Smooth muscle cell (in vitro differentiated cells): ENCODE results near the gene ST6GALNAC2. TPM values are rescaled to one million over a fixed set of nuclear protein-coding genes. Genes with fewer than 3 reads are reported as not detected.
A peak's percentile ranks its signal among the peaks of the same experiment; 100 is the strongest.
"Not testable (repeated sequence)": the region's sequence is repeated elsewhere in the genome, so short reads cannot be mapped to it uniquely, and the experiment has no call there.

Experiments
- DNase-seq: peaks from one replicate; lab custom pipeline; 2025; ENCODE audit not compliant: unreplicated experiment; lab: John Stamatoyannopoulos, UW
- H2AFZ ChIP-seq: fragments of 200-600 bp; sonication (generic); 2 replicates; pipeline ENCODE4 v1.6.0; 2016; ENCODE audit warnings: antibody characterized with exemption, low read depth, mild to moderate bottlenecking
- H3F3A ChIP-seq: fragments of 200-600 bp; sonication (generic); 2 replicates; pipeline ENCODE4 v1.6.0; 2017; ENCODE audit warnings: antibody characterized with exemption, low read depth
- H3K27ac ChIP-seq: fragments of 200-600 bp; sonication (generic); 2 replicates; pipeline ENCODE4 v1.5.1; 2016; ENCODE audit warnings: low read depth, mild to moderate bottlenecking
- H3K27me3 ChIP-seq: fragments of 200-600 bp; sonication (generic); 2 replicates; pipeline ENCODE4 v1.6.1; 2016; ENCODE audit warnings: low read depth, mild to moderate bottlenecking
- H3K36me3 ChIP-seq: fragments of 200-600 bp; sonication (generic); 2 replicates; pipeline ENCODE4 v1.5.1; 2016; ENCODE audit warnings: low read depth
- H3K4me1 ChIP-seq: fragments of 200-600 bp; sonication (generic); 2 replicates; pipeline ENCODE4 v1.5.1; 2016; ENCODE audit warnings: low read depth
- H3K4me2 ChIP-seq: fragments of 200-600 bp; sonication (generic); 2 replicates; pipeline ENCODE4 v1.6.0; 2016; ENCODE audit warnings: mild to moderate bottlenecking
- H3K4me3 ChIP-seq: fragments of 200-600 bp; sonication (generic); 2 replicates; pipeline ENCODE4 v1.5.1; 2016; ENCODE audit warnings: mild to moderate bottlenecking
- H3K79me2 ChIP-seq: fragments of 200-600 bp; sonication (generic); 2 replicates; pipeline ENCODE4 v1.6.0; 2016; ENCODE audit warnings: low read depth, mild to moderate bottlenecking
- H3K9ac ChIP-seq: fragments of 200-600 bp; sonication (generic); 2 replicates; pipeline ENCODE4 v1.6.0; 2016; ENCODE audit warnings: low read depth
- H3K9me3 ChIP-seq: fragments of 200-600 bp; sonication (generic); replicated peaks from 2 replicates; pipeline ENCODE4 v1.5.1; 2016; ENCODE audit warnings: low read depth
- H4K20me1 ChIP-seq: fragments of 200-600 bp; sonication (generic); 2 replicates; pipeline ENCODE4 v1.6.0; 2016; ENCODE audit warnings: low read depth
- CTCF ChIP-seq: fragments of 200-600 bp; sonication (generic); IDR thresholded peaks from 2 replicates; pipeline ENCODE4 v1.5.1; 2017; ENCODE audit warnings: borderline replicate concordance, mild to moderate bottlenecking, antibody characterized with exemption; ENCODE audit not compliant: insufficient read depth, poor library complexity, severe bottlenecking
- WGBS: methylation state at CpG from one replicate; pipeline ENCODE4 v1.1.7; 2016; ENCODE audit warnings: low lambda C conversion rate; 5-methylcytosine and 5-hydroxymethylcytosine counted together
- polyA plus RNA-seq: library from polyadenylated mRNA; unstranded; fragments of >200 nt; fragmentation: Nextera tagmentation; extraction: Ambion mirVana; gene quantifications from 2 replicates; pipeline ENCODE4 v1.2.1, GENCODE V29; 2016
- total RNA-seq: library from RNA; depleted of rRNA; stranded (reverse); fragments of >200 nt; gene quantifications from 2 replicates; pipeline ENCODE4 v1.2.3, GENCODE V29; 2014

The ST6GALNAC2 gene
- total and polyA plus RNA-seq, 2 experiments from 2014 or later, result 1.2 to 6.9 TPM

DNA sequence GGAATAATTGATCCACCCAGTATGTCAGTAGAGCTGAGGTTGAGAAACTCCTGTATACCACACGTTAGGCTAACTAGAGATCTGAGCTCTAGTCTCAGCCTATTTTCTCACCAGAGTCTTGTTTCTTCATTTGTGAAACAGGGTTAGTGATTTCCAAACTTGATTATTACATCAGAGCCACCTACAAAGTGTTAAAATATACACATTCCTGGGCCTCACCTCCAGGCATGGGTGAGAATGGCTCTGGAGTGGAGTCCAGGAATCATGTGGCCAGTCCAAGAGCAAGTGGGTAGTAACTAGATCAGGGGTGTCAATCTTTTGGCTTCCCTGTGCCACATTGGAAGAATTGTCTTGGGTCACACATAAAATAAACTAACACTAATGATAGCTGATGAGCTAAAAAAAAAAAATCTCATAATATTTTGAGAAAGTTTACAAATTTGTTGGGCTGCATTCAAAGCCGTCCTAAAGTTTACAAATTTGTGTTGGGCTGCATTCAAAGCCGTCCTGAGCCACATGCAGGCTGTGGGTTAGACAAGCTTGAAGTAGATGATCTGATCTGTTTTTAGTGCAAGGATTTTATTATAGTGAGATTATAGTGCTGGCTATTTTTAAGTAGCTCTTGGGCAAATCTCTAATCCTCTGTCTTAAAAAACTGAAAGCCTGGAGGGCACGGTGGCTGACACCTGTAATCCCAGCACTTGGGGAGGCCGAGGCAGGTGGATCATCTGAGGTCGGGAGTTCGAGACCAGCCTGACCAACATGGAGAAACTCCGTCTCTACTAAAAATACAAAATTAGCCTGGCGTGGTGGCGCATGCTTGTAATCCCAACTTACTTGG, 25.4 kb downstream of the ST6GALNAC2 start:
- no peak overlapping the region for H3K9ac ChIP-seq

GRCh38 chr17:76559460-76559859, 26.2 kb downstream of the ST6GALNAC2 start:
- DNase-seq, H3K4me1 ChIP-seq, H3K9ac ChIP-seq, H3K36me3 ChIP-seq, H2AFZ ChIP-seq, H3K27ac ChIP-seq, H3K9me3 ChIP-seq, H3K27me3 ChIP-seq: not testable (repeated sequence)
- Histone ChIP-seq H3K4me2 (peak overlapping the region; percentile 95), H3K79me2 (peaks cover 37% of the 10 kb centered on the region), H3K4me3 (peak overlapping the region; percentile 68), H4K20me1 (peaks cover 63% of the 10 kb centered on the region), H3F3A (peaks cover 17% of the 10 kb centered on the region)
- WGBS, result 95% methylated on average over 7 of the region's 7 CpGs

More for the DNA sequence above, 25.4 kb downstream of the ST6GALNAC2 start:
- peaks cover 68% of the 10 kb centered on the region for H4K20me1 ChIP-seq
- H3K4me1 ChIP-seq, result peaks cover 8% of the 10 kb centered on the region
- no peaks in the 10 kb centered on the region for H3K9me3 ChIP-seq
- DNase-seq, result no peak
- WGBS, result 86% methylated on average over 10 of the region's 10 CpGs
- H3K27me3 ChIP-seq, result no peaks in the 10 kb centered on the region
- H3K36me3 ChIP-seq, result no peaks in the 10 kb centered on the region
- TF ChIP-seq CTCF, result no peak
- H2AFZ ChIP-seq, result no peak overlapping the region
- peak overlapping the region; percentile 95 for H3K4me2 ChIP-seq
- H3K79me2 ChIP-seq, result peaks cover 37% of the 10 kb centered on the region
- H3K4me3 ChIP-seq, result no peak overlapping the region
- H3K27ac ChIP-seq, result no peak overlapping the region
- H3F3A ChIP-seq, result peaks cover 17% of the 10 kb centered on the region

DNA sequence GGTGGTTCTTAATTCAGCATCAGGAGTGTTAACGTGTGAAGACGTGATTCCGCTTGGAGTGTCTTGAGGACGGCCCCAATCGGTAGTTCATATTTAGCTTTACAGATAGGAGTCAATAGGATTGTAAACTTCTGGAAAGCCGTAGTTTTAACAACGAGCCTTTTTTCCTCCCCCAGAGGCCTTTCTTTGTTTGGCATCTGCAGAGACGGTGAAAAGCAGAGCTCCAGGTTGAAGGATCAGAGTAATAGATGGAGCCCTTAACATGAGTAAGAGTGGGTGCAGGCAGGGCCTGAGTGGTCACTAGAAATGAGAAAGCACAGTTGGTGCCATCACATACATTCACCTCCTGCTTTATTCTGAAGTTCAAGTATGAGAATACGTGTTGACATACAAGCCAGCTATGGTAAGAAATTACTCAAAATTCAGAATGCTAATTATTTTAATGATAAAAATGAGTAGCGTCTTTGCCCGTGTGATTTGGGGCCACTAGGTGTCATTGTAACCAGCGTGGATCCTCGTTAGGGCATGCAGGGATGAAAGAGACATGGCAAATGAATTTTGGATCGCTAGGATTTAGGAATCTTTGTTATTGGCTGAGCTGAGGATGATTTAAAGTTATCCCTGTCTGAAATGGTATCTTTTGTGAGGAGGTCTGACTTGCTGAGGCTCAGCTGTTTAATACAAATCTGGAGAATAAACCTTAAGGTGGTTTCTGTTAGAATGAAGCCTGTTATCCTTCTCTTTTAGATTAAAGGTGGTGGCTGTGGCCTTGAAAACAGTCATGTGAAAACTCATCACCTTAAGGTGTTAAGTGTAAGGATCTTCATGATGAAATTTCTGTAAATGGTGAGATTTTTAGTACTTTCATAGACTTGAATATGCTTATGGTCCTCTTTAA, 27.2 kb downstream of the ST6GALNAC2 start:
- Histone ChIP-seq H3K4me3 (peak overlapping the region; percentile 68), H3K79me2 (peaks cover 37% of the 10 kb centered on the region), H3F3A (peaks cover 17% of the 10 kb centered on the region), H3K27me3 (no peaks in the 10 kb centered on the region), H2AFZ (peak overlapping the region; percentile 81), H3K4me1 (peaks cover 8% of the 10 kb centered on the region), H3K27ac (peak overlapping the region; percentile 80), H3K36me3 (no peaks in the 10 kb centered on the region), H3K4me2 (peak overlapping the region; percentile 95), H3K9ac (peak overlapping the region; percentile 90), H4K20me1 (peaks cover 53% of the 10 kb centered on the region), H3K9me3 (no peaks in the 10 kb centered on the region)
- no peak for DNase-seq
- 4% methylated on average over 14 of the region's 14 CpGs for WGBS
- peak; percentile 50 for TF ChIP-seq CTCF
